ENCODE results near the gene AGPAT4.
"Not testable (repeated sequence)": the region's sequence is repeated elsewhere in the genome, so short reads cannot be mapped to it uniquely, and the experiment has no call there.

Gene AGPAT4

DNA sequence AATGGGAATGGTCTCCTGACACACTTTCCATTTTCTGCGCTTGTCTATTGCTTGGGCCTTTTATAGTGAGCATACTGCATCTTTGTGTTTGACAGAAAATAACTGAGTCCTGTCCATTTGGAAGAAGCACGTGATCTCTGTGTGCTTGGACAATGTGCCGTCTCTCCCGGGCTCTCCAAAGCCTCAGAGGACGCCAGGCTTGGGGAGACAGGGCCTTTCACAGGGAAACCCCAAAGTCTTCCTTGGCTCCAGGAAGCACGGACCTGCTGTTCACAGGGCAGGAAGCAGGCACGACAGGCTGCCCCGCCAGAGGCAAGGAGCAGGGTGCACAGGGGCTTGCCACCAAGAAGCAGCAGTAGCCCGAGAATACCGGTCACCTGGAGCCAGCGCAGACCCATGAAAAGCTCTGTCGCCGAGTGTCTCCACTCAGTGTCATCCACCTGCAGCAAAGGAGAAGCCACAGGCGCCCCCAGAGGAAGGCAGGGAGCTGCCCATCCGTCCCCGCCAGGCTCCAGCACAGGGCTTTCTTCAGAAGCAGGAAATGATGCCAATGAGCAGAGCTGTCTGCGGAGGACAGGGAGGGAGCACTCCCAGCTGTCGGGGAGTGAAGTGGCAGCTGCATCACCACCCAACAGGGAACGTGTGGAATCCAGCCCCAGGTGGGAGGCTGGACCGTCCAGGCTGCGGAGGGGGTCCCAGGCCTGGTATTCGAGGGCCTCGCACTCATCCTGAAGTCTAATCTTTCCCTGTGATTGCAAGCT lies 135.1 kb downstream of the AGPAT4 start:
- no peak for DNase-seq (ENCODE audit: low spot score)

DNA sequence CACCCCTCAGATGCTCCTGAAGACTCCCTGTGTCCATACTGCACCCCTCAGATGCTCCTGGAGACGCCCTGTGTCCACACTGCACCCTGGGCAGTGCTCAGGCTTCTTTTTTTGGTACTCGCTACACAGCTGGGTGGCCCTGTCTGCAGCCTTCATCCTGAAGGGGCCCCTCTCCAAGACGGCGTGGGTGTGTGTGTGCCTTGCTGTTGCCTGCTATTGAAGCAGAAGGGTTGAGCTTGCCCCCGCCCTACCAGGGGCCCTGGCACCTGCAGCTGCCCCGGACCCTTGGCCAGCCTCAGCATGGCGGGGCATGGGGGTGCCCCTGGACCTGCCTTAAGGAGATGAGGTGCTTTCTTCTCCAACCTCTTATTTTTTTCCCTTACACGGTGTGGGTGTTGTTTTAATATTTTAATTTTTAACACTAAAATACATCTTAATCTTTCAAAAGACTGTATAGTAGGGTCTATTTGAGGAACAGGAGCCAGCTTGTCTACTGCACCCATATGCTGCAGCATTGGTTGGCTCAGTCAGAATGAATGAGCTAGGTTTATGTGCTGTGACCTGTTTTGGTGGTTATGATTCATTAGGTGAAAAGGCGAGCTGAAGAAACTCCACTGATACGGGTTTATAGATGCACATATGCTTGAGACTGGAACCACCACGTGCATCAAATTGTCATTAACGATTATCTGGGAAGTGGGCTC lies 135.9 kb downstream of the AGPAT4 start:
- no peak for DNase-seq (ENCODE audit: low spot score)

DNA sequence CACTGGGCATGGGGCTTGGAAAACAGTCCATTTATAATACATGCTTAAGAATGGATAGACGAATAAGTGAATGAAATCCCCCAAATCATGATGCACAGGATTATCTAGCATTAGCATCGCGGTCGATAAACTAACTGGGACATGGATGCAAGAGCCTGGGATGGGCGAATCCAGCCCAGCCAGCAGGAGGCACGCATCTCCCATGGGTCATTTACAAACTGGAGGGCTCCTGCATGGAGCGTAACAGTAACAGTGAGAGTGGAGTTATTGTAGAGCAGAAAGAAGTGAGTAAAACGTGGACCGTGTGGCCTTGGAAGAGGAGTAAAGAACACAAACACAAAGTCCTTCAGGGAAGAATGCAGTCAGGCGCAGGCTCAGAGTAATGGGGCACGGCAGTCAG lies 136.5 kb downstream of the AGPAT4 start:
- no peak for DNase-seq (ENCODE audit: low spot score)

DNA sequence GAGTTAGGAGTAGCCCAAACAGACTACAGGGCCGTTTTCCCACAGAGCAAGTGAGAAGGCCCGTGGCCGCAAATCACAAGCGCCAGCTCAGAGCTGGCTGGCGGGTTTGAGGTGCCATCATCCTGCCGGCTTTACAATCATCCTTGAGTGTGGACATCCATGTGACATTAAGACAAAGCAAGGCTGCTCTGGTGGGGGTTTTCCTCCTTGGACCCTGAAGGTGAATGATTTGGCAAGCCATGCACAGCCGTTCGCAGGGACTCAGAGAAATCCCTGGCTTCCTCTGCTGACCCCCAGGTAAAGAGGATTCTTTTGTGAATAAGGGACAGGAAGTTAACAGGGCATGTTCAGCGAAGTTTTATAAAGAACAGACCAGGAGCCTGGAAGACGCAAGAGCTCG lies 137.2 kb downstream of the AGPAT4 start:
- no peak for DNase-seq (ENCODE audit: low spot score)

- DNase-seq (ENCODE audit: low spot score) = no peak
Measured at GRCh38 chr6:161135695-161136591, 137.9 kb downstream of the AGPAT4 start.

GRCh38 chr6:161134550-161135298 lies 139.1 kb downstream of the AGPAT4 start:
- no peak for DNase-seq (ENCODE audit: low spot score)

DNA sequence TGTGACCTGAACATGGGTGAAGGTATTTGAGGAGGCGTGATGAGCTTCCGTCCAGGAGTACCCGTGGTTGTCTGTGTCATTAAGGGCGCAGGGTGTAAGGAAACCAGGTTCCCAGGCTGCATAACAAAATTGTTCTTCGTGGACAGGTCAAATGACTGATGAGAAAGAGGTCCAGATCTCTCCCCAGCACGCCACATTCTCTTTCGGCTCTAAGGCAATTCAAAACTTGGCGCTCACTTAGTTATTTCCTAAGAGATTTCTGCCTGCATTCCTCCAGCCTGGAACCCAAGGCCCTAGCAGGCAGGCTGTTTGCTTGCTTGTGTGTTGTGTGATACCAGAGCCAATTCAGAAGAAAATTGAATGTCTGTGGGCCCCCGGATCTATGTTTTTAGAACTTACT lies 139.9 kb downstream of the AGPAT4 start:
- DNase-seq (ENCODE audit: low spot score) = no peak

- no peak for DNase-seq (ENCODE audit: low spot score)
Measured at GRCh38 chr6:161132384-161132783, 141.5 kb downstream of the AGPAT4 start.

DNA sequence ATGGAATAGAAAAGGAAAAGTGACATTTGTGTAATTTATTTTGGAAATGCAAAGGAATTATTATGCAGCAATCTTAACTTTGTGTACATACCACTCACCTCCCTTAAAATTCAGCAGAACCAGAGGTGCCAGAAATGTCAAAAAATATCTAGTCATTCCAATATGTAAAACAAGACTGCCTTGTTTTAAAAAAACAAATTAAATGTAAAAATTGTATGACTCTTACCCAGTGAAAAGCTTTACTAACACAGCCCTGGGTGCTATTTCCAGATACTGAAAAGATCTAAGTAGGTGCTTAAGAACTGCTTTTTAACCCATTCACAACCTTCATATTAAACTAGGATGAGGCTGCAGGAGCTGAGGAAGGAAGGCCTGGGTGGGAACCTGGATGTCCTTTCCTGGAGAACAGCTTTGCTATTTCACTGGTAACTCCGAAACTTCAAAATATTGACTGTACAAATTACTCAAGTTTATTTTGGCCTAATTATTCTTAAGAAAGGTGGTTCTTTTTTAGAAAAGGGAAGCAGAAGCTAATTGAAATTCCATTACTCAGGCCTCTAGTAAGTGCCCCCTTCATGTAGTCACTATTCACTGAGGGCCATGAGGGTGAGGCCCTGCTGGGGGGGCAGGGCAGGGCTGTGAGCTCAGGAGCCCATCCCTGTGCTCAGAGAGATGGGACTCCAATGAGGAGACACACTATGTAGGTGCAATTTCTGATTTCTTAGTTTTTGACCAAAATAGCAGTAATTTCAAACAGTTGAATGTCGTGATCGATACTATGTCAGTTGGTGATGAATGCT lies 142.7 kb downstream of the AGPAT4 start:
- no peak for DNase-seq (ENCODE audit: low spot score)

- no peak for DNase-seq (ENCODE audit: low spot score)
Measured at GRCh38 chr6:161130541-161130940, 143.3 kb downstream of the AGPAT4 start.

- DNase-seq (ENCODE audit: low spot score) = no peak
Measured at GRCh38 chr6:161128680-161129196, 145.1 kb downstream of the AGPAT4 start.

- no peak for DNase-seq (ENCODE audit: low spot score)
Measured at GRCh38 chr6:161128230-161128629, 145.6 kb downstream of the AGPAT4 start.

- no peak for DNase-seq (ENCODE audit: low spot score)
Measured at GRCh38 chr6:161127071-161127740, 146.7 kb downstream of the AGPAT4 start.

DNA sequence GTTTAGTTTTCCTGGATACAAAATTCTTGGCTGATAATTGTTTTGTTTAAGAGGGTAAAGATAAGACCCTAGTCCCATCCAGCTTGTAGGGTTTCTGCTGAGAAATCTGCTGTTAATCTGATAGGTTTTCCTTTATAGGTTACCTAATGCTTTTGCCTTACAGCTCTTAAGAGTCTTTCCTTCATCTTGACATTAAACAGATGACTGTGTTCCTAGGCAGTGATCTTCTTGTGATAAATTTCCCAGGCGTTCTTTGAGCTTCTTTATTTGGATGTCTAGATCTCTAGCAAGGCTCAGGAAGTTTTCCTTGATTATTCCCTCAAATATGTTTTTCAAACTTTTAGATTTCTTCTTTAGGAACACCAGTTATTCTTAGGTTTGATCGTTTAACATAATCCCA lies 148.3 kb downstream of the AGPAT4 start:
- DNase-seq (ENCODE audit: low spot score) = no peak

DNA sequence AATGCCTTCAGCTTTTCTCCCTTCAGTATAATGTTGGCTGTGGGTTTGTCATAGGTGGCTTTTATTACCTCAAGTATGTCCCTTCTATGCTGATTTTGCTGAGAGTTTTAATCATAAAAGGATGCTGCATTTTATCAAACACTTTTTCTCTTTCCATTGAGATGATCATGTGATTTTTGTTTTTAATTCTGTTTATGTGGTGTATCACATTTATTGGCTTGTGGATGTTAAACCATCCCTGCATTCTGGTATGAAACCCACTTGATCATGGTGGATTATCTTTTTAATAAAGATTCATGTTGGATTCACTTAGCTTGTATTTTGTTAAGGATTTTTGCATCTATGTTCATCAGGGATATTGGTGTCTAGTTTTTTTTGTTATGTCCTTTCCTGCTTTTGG lies 150.5 kb downstream of the AGPAT4 start:
- not testable (repeated sequence) for DNase-seq (ENCODE audit: low spot score)

DNA sequence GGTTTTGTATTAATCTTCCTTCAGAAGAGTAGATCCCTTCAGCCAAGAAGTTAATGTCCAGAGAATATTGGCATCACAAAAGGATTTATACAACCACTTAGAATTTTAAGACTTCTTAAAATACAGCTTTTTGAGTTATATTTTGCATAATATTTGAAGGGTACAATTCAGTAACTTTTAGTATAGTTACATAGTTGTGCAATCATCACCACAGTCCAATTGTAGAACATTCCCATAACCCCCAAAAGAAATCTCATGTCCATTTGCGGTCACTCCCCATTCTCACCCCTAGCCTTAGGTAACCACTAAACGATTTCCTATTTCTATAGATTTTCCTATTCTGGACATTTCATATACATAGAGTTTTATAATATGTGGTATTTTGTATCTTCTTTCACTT lies 155.9 kb downstream of the AGPAT4 start:
- no peak for DNase-seq (ENCODE audit: low spot score)

- no peak for DNase-seq (ENCODE audit: low spot score)
Measured at GRCh38 chr6:161117308-161117707, 156.6 kb downstream of the AGPAT4 start.

GRCh38 chr6:161116554-161116953 lies 157.3 kb downstream of the AGPAT4 start:
- DNase-seq (ENCODE audit: low spot score) = no peak

- no peak for DNase-seq (ENCODE audit: low spot score)
Measured at GRCh38 chr6:161115468-161115867, 158.4 kb downstream of the AGPAT4 start.

GRCh38 chr6:161111261-161111660 lies 162.6 kb downstream of the AGPAT4 start:
- DNase-seq (ENCODE audit: low spot score) = no peak
